ENCODE data around the gene WNT1.

The WNT1 gene

DNA sequence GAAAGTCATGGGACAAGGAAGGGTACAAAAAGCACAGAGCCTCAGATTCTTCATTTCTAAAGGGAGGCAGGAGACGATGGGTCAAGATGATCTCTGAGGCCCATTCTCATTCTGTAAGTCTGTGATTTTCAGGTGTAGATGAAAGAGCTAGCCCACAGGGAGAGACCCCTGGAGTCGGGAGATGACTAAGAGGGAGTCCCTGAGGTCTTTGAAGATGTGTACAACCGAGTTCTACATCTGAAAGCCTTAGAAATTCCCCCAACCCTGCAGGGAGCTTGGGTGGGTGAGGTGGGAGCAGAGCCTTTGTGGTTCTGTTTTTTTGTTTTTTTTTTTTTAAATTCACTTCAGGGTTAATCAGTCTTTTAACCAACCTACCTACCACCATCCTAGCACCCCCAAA, 9.7 kb upstream of the WNT1 start:
- in situ Hi-C loops (cut with HindIII; ENCODE audit: low pct_unique_long_range_greater_than_20kb, low sequenced_read_pairs), result no loop called here
- DNase-seq (ENCODE audit: low read depth in 1 of 2, low spot score in 1 of 2), result peak in 1 of 2 experiments; percentile 4
- no peak for TF ChIP-seq JUND (IDR thresholded peaks at IDR 0.05; ENCODE audit: low read depth)

DNA sequence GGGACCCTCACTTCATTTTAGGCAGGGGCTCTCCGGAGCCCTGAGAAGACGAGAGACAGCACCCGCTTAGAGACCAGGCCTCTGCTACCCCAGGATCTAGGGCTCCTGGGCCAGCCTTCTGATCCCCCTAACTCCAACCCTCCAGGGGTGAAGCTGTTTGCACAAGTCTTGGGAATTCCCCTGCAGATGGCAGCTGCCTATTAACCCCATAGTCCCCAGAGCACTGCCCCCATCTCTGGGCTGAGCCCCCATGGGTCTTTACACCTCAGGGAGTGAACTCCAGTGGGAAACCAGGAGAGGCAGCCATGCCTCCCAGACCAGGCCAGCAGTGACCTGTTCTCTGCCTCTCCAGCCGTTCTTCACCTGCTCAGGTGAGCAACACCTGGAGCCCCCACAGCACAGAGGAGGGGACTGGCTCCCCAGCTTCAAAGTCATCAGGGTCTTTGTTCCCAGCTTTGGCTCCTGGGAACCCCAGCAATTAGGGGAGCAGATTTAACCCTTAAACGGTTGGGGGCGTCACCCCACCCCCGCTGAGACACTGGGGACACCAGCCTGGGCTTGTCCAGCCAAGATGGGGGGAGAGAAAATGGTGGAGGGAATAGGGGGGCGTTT, 8.9 kb upstream of the WNT1 start:
- peak in 1 of 2 experiments; percentile 21 for DNase-seq (ENCODE audit: low read depth in 1 of 2, low spot score in 1 of 2)
- in situ Hi-C loops (cut with HindIII; ENCODE audit: low pct_unique_long_range_greater_than_20kb, low sequenced_read_pairs), result no loop called here
- TF ChIP-seq JUND (IDR thresholded peaks at IDR 0.05; ENCODE audit: low read depth), result no peak

DNA sequence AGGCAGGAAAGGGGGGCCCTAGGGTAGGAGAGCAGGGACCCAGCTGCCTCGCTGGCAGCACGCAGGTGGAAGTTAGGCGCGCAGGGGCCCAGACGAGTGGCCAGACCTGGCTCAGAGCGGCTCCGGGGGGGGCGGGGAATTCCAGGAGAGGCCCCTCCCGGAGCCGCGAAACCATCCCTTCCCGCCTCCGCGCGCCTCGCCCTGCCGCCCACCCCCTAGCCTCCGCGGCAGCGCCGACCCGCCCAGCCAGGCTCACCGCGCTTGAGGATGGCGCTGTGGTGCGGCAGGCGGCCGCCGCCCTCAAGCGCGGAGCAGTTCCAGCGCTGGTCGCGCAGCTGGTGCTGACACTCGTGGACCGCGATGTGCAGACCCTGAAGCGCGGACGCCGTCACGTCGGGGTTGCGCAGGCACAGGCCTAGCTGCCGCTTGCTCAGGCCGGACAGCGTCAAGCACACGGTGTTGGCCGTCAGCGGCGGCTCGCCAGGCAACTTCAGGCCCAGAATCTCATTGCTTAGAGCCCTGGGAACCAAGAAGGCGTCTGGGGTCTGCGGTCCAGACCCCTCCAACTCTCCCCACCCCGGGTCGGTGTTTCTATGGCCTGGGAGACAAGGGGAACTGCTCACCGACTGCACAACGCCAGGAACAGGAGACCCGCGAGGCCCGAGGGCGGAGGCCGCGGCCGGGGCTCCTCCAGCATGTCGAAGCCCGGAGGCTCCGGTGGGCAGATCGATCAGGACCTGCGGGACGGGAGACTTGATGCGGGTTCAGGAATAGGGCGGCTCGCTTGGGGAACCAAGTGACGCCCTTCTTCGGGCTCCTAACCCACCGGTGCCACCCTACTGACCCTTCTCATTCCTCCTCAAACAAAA, 8.1 kb upstream of the WNT1 start:
- no peak for TF ChIP-seq JUND (IDR thresholded peaks at IDR 0.05; ENCODE audit: low read depth)
- in situ Hi-C loops (cut with HindIII; ENCODE audit: low pct_unique_long_range_greater_than_20kb, low sequenced_read_pairs), result no loop called here
- DNase-seq (ENCODE audit: low read depth in 1 of 2, low spot score in 1 of 2), result peak in 1 of 2 experiments; percentile 27

DNA sequence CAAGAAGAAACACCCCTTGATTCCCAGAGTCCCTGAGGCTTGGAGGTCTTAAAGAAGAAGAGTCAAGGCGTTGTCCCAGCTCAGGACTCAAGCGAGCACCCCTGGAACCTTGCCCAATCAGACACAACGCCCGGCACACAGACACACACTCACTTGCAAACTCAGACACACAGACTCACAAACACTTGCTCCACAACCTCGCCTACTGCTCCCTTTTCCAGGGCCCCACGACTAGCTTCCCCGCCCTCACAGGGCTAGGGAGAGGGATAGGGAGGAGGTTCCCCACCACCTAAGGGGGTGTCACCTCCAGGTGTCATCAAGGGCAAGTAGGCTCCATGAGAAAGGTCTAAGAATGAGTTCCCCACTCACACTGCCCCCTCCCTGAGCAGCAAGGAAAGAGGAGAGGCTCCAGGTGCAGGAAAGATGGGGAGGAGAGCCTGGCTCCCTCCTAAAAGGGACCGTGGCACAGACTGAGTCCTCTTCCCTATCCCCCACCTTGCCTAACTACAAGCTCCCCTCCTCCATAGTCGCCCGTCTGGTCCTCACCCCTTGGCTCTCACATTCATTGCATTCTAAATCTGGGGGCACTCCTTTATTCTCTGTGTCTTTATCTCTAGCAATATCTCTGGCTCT, 7.3 kb upstream of the WNT1 start:
- DNase-seq (ENCODE audit: low read depth in 1 of 2, low spot score in 1 of 2), result peak in 1 of 2 experiments; percentile 28
- in situ Hi-C loops (cut with HindIII; ENCODE audit: low pct_unique_long_range_greater_than_20kb, low sequenced_read_pairs), result no loop called here

DNA sequence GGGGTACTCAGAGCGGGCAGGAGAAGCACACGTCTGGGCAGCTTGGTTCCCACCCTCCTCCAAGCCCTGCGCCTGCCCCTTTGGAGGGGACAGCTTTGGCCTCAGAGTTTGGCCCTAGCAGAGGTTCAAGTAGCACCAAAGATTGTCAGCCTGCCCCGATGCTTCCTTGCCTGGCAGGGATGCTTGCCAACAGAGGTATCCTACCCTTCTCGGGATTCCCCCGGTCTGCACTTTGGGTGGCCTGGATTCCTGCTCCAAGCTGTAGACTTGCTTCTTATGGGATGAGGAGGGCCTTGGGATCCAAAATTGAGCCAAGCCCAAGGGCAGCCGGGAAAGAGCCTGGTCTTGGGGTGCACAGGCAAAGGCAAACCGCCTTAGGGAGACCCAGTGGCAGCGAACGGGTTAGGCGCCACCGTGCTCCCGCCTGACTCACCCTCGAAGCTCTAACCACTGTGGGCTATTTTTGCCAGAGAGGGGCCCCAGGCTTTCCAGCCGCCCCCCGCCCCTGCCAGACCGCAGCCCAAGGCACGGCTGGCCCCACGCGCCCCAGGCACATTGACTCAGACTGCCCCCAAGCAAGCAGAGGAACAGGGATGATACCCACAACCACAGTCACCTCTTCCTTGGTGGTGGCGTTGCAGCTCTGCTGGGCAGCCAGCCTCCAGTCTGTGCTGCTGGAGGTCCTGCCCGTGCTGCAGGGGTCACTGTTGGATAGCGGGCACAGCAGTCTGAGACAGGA, 5.7 kb upstream of the WNT1 start:
- in situ Hi-C loops (cut with HindIII; ENCODE audit: low pct_unique_long_range_greater_than_20kb, low sequenced_read_pairs), result no loop called here
- peak in 1 of 2 experiments; percentile 18 for DNase-seq (ENCODE audit: low read depth in 1 of 2, low spot score in 1 of 2)
- TF ChIP-seq JUND (IDR thresholded peaks at IDR 0.05; ENCODE audit: low read depth), result no peak

More for the DNA sequence above, 7.3 kb upstream of the WNT1 start:
- no peak for TF ChIP-seq JUND (IDR thresholded peaks at IDR 0.05; ENCODE audit: low read depth)

DNA sequence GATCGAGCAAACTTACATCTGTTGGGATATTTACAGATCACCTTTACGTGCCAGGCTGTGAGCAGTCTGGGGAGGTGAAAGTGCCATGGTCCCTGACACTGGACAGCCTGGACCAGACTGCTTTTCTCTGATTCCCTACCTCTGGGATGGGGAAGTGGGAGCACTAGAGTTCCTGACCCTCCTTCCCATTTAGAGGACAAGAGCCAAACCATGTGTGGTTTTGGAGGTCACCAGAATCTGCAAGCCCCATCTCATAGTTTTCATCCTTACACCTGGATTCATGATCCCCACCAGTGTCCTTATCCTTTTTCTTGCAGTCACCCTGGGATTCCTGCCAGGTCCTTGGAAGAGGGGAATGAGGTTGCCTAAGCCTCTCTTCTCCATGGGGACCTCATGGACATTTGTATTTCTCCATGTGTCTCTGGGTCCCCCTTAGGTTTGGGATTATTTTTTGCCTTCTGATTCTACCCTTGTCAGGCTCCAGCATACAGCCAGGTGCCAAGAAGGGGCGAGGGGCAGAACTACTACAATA, 5.1 kb upstream of the WNT1 start:
- in situ Hi-C loops (cut with HindIII; ENCODE audit: low pct_unique_long_range_greater_than_20kb, low sequenced_read_pairs), result no loop called here
- no peak for TF ChIP-seq JUND (IDR thresholded peaks at IDR 0.05; ENCODE audit: low read depth)
- no peak for DNase-seq (ENCODE audit: low read depth in 1 of 2, low spot score in 1 of 2)

DNA sequence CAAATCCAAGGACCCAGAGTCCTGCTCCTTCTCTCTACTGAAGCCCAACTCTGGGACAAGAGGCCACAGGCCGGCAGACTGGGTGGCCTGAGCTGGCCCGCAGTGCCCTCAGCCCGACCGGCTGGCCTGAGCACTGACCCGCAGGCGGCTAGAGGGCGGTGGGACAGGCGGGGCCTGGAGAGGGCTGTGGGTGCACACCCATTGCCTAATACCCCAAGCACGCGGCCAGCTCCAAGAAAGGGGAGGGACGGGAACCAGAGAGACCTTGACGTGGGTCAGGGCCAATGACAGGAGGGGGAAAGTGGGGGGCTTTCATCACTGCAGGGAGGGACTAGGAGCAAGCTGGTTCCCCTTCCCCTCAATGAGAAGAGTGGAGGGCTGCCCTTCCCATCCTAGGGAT, 4.6 kb upstream of the WNT1 start:
- in situ Hi-C loops (cut with HindIII; ENCODE audit: low pct_unique_long_range_greater_than_20kb, low sequenced_read_pairs), result no loop called here
- no peak for TF ChIP-seq JUND (IDR thresholded peaks at IDR 0.05; ENCODE audit: low read depth)
- peak in 1 of 2 experiments; percentile 13 for DNase-seq (ENCODE audit: low read depth in 1 of 2, low spot score in 1 of 2)

DNA sequence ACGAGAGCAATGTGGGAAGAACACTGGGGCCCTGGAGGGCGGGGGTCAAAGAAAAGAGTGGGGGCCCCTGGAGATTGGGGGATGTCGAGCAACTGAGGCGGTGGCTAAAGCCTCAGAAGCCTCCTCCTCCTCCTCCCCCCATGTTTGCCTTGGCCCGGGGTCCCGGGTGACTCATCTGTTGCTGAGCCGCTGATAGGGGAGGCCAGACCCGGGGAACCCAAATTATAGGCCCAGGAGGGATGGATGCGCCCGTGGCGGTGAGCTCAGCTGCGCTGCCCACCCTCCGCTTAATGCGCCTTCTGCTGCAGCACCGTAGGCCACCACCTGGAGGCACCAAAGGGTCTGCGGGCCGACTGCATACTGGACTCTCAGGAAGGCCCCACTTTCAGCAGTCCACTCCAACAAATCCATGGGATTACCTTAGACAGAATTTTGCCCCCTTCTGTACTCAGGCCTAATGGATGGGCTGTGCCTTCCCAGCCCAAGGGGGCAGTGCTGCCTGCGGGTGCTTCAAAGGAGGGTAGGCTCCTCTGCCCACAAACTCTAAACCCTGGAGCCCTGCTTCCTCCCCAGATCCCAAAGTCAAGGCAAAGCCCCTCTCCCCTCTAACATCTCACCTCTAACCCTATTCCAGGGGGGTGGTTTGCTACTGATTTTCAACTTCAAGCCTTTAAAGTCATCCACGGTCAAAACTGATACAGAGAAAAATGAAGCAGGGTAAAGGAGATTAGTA, 4.0 kb upstream of the WNT1 start:
- in situ Hi-C loops (cut with HindIII; ENCODE audit: low pct_unique_long_range_greater_than_20kb, low sequenced_read_pairs), result no loop called here
- no peak for TF ChIP-seq JUND (IDR thresholded peaks at IDR 0.05; ENCODE audit: low read depth)
- DNase-seq (ENCODE audit: low read depth in 1 of 2, low spot score in 1 of 2), result no peak

DNA sequence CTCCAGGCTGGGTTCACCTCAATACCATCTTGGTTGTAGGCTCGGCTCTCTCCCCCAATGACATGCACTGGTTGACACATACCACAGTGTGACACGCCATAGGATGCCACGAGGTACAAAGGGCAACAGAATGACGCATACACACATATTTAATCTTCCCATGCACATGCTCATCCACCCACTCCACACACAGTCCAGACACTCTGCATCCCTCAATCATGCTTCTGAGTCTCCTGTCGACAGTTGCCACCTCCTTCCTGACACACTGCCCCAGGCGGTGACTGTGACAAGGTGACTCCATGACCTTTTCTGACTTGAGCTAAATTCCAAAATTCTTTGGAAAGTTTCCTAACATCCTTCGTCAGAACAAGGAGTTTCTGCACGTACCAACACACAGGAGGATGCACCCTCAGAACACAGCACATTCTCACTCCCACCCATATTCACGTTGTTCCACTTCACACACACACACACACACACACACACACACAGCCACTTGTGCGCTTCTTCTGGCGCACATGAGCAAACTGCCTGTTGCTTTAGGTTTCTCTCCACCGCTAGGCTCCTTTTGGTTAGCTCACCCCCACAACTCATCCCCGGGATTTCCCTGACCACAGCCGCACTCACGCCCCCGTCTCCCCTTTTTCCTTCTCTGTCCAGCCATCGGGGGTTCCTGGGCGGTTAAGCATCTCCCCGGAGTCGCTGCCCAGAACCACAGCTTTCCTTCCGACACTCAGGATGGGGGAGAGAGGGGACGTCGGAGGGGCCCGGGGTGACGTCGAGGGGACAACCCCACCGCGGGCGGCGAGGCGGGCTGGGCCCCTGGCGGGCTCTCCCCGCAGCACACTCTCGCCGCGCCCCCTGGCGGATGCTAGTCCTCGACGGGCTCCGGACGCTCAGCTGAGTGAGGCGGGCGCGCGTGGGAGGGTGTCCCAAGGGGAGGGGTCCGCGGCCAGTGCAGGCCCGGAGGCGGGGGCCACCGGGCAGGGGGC, 536 bp upstream of the WNT1 start:
- TF ChIP-seq JUND (IDR thresholded peaks at IDR 0.05; ENCODE audit: low read depth), result no peak
- in situ Hi-C loops (cut with HindIII; ENCODE audit: low pct_unique_long_range_greater_than_20kb, low sequenced_read_pairs), result no loop called here
- peak; percentile 69 to 83 for DNase-seq (ENCODE audit: low read depth in 1 of 2, low spot score in 1 of 2)

DNA sequence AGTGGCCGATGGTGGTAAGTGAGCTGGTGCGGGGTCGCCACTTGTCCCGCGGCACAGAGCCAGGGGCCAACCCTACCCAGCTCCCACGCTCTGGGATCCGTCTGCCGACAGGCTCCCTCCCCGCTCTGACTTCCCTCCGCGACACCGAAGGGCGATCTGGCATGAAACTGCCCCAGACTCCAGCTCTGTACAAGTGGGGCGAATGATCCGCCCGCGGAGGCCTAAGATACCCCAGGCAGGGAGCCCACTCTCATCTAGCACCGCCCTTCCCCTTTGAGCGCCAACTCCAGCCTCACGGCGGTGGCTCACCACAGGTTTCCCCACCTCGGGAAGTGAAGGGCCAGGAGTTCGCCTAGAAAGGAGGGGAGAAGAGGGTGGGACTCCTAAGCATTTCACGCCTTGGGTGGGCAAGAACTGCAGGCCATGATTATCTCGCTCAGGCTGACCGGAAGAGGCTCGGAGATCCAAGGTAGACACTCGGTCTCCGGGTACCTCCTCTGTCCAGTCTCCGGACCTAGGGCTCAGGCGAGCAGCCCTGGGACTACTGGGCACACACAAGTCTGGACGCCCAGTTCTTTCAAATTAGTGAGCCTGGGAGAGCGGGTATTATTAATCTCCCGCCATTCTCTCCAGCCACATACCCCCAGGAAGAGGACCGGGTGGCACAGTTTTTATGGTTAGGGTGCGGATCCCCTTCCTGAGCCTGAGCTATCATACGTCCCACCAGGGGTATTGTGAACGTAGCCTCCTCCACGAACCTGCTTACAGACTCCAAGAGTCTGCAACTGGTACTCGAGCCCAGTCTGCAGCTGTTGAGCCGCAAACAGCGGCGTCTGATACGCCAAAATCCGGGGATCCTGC, 849 bp downstream of the WNT1 start:
- DNase-seq (ENCODE audit: low read depth in 1 of 2, low spot score in 1 of 2), result peak in 1 of 2 experiments; percentile 70
- TF ChIP-seq JUND (IDR thresholded peaks at IDR 0.05; ENCODE audit: low read depth), result no peak
- in situ Hi-C loops (cut with HindIII; ENCODE audit: low pct_unique_long_range_greater_than_20kb, low sequenced_read_pairs), result no loop called here
